Cardiac muscle cell (in vitro differentiated cells and primary cell): ENCODE measurements around the gene PIK3R6. TPM values are rescaled to one million over a fixed set of nuclear protein-coding genes. Genes with fewer than 3 reads are reported as not detected.
A peak's percentile ranks its signal among the peaks of the same experiment; 100 is the strongest.

Source experiments
- DNase-seq, 2 donors: peaks; one replicate each; pipeline versions ENCODE4 v3.0.0 to v3.0.0-alpha.2; 2010 to 2017; ENCODE audit warnings: low read depth in 1 of 2, low spot score in 1 of 2
- H3K27ac ChIP-seq: fragments of 200-600 bp; sonication (generic); 2 replicates; pipeline ENCODE4 v1.5.1; 2016
- H3K27me3 ChIP-seq: fragments of 200-600 bp; sonication (generic); 2 replicates; pipeline ENCODE4 v1.6.0; 2016; ENCODE audit warnings: control low read depth
- H3K36me3 ChIP-seq: fragments of 200-600 bp; sonication (generic); 2 replicates; pipeline ENCODE4 v1.5.1; 2016; ENCODE audit warnings: control low read depth
- H3K4me1 ChIP-seq: fragments of 200-600 bp; sonication (generic); 2 replicates; pipeline ENCODE4 v1.8.1; 2017; ENCODE audit warnings: low read depth, mild to moderate bottlenecking, mixed run types
- H3K4me3 ChIP-seq: fragments of 200-600 bp; sonication (generic); 2 replicates; pipeline ENCODE4 v1.5.1; 2016; ENCODE audit warnings: mild to moderate bottlenecking
- H3K9me3 ChIP-seq: fragments of 200-600 bp; sonication (generic); 2 replicates; pipeline ENCODE4 v1.5.1; 2017; ENCODE audit warnings: low read depth, mild to moderate bottlenecking, control low read depth
- polyA plus RNA-seq: library from polyadenylated mRNA; unstranded; fragments of >200 nt; fragmentation: Nextera tagmentation; extraction: Ambion mirVana; gene quantifications from 2 replicates; pipeline ENCODE4 v1.2.1, GENCODE V29; 2016
- total RNA-seq: library from RNA; depleted of rRNA; stranded (reverse); fragments of >200 nt; gene quantifications from 2 replicates; pipeline ENCODE4 v1.2.3, GENCODE V29; 2016
- TF ChIP-seq, protein P1 (sequence below): IDR thresholded peaks from 2 replicates; pipeline ENCODE4 v1.5.1; 2012; ENCODE audit warnings: low read depth, mild to moderate bottlenecking, low read length

PIK3R6 gene
- total and polyA plus RNA-seq, 2 experiments from 2014 or later, result 0.48 TPM; not detected in 1

DNA sequence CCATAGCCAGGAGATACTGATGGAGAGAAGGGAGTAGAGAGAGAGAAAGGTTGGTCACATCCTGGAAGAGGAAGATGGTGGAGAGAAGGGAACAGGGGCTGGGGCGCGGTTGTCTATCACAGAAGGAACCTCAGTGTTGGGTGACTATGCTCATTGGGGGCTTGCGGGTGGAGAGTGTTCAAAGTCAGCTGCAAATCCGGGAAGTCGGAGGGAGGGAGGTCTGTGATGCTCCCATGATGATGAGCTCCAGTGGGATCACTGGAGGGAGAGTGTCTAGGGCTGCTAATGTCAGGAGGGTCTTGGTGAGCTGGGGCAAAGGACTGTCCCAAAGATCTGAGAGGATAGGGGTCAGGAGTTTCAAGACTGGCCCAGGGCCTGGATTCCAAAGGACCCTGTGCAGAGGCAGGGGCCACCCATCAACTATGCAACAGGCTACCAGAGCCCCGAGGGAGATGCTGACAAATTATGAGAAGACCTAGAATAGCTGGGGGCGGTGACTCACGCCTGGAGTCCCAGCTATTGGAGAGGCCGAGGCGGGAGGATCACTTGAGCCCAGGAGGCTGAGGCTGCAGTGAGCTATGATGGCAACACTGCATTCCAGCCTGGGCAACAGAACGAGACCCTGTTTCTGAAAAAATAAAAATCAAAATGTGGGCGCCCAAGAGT, 111.8 kb downstream of the PIK3R6 start:
- Histone ChIP-seq H3K4me1 (no peaks in the 10 kb centered on the region), H3K27me3 (no peaks in the 10 kb centered on the region), H3K27ac (no peak overlapping the region), H3K4me3 (no peak overlapping the region), H3K9me3 (no peaks in the 10 kb centered on the region), H3K36me3 (no peaks in the 10 kb centered on the region)
- TF ChIP-seq, protein P1, sequence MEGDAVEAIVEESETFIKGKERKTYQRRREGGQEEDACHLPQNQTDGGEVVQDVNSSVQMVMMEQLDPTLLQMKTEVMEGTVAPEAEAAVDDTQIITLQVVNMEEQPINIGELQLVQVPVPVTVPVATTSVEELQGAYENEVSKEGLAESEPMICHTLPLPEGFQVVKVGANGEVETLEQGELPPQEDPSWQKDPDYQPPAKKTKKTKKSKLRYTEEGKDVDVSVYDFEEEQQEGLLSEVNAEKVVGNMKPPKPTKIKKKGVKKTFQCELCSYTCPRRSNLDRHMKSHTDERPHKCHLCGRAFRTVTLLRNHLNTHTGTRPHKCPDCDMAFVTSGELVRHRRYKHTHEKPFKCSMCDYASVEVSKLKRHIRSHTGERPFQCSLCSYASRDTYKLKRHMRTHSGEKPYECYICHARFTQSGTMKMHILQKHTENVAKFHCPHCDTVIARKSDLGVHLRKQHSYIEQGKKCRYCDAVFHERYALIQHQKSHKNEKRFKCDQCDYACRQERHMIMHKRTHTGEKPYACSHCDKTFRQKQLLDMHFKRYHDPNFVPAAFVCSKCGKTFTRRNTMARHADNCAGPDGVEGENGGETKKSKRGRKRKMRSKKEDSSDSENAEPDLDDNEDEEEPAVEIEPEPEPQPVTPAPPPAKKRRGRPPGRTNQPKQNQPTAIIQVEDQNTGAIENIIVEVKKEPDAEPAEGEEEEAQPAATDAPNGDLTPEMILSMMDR, result no peak
- DNase-seq, result no peak

DNA sequence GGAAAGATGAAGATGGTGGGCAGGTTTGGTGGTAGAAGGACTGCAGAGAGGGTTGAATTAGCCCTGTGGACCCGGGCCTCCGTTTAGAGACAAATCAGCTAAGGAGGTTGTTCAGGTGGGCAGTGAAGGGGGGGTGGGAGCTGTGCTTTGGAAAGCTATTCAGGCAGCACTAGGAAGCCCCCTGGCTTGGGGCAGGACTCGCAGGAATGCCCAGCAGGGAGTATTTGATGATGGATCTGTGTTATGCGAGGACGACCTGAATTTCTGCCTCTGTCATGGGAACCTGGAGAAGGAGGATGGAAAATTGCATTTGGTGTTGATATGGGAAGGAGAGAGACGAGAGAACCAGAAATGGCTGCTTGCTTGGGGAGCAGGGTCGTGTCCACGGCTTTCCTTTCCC, 112.6 kb downstream of the PIK3R6 start:
- H3K4me1 ChIP-seq, result no peaks in the 10 kb centered on the region
- H3K27ac ChIP-seq, result no peak overlapping the region
- no peaks in the 10 kb centered on the region for H3K36me3 ChIP-seq
- DNase-seq, result no peak
- no peaks in the 10 kb centered on the region for H3K9me3 ChIP-seq
- no peaks in the 10 kb centered on the region for H3K27me3 ChIP-seq
- TF ChIP-seq, protein P1, result no peak
- H3K4me3 ChIP-seq, result no peak overlapping the region

DNA sequence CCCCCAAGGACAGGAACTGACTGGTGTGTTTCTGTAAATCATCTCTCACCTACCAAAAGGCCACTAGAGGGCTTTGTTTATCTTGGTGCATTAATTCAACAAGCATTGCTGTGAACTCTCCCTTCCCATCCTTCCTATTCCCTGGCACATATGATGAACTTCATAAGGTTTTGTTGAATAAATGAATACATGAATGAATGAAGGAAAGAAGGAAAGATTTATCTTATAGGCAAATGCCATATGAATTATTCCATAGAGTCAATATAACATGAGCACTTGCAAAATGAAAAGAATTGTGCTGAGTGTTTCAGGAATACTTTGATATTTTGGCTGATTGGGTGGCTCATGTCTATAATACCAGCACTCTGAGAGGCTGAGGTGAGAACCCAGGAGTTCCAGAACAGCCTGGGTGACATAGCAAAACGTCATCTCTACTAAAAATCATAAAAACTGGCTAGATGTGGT, 113.5 kb downstream of the PIK3R6 start:
- Histone ChIP-seq H3K4me1 (no peaks in the 10 kb centered on the region), H3K4me3 (no peak overlapping the region), H3K36me3 (no peaks in the 10 kb centered on the region), H3K9me3 (no peaks in the 10 kb centered on the region), H3K27me3 (no peaks in the 10 kb centered on the region), H3K27ac (no peak overlapping the region)
- peak in 1 of 2 donors; percentile 45 for DNase-seq
- TF ChIP-seq, protein P1, result peak; percentile 53

DNA sequence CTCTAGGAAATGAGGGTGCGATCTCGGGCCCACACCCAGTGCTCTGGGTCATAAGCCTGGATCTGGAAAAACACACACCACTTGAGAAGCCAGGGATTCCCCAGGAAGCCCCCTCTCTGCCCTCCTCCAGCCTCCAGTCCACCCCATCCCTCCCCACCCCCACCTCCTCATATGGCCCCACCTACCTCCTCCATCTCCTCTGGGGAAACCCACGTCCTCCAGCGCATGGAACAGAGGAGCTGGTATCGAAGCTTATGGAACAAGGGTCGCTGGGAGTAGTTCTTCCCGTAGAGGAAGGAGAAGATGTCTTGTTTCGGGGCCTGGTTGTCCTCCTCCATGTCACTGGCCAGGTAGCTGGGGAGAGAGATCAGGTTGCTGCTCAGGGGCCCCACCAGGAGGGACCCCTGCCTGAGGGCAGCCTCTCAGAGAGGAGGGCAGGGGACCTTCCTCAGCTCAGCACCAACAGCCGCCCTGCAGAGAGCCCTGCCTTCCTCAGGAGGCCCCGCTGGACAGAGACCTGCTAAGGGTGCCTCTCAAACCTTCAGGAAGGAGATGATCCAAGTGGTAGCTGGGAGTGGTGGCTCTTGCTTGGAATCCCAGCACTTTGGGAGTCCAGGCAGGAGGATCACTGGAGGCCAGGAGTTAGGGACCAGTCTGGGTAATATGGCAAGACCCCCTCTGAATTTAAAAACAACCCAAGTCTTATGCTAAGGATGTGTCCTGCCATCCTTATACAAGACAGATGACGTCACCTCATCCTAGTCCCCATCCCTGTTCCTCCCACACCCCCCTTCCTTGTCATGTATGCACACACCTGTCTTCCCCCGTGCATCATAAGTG, 114.1 kb downstream of the PIK3R6 start:
- TF ChIP-seq, protein P1, result no peak
- H3K4me1 ChIP-seq, result no peaks in the 10 kb centered on the region
- no peaks in the 10 kb centered on the region for H3K27me3 ChIP-seq
- H3K9me3 ChIP-seq, result no peaks in the 10 kb centered on the region
- no peak for DNase-seq
- no peak overlapping the region for H3K27ac ChIP-seq
- H3K36me3 ChIP-seq, result no peaks in the 10 kb centered on the region
- H3K4me3 ChIP-seq, result no peak overlapping the region

Other genes starting within 250 kb of the PIK3R6 start
- gene MYH10, start 236.9 kb downstream of the PIK3R6 start, total RNA-seq, result 152 and 194 TPM in 2 replicates
- gene MYH10, start 236.9 kb downstream of the PIK3R6 start, polyA plus RNA-seq, result 147 and 159 TPM in 2 replicates
- not detected in 2 replicates for gene CCDC42, start 122.8 kb downstream of the PIK3R6 start, total RNA-seq
- not detected in 2 replicates for gene CCDC42, start 122.8 kb downstream of the PIK3R6 start, polyA plus RNA-seq
- not detected in 2 replicates for gene SPDYE4, start 109.1 kb downstream of the PIK3R6 start, total RNA-seq
- gene SPDYE4, start 109.1 kb downstream of the PIK3R6 start, polyA plus RNA-seq, result not detected in 2 replicates
- gene MFSD6L, start 68.3 kb downstream of the PIK3R6 start, total RNA-seq, result not detected in 2 replicates
- not detected in 2 replicates for gene MFSD6L, start 68.3 kb downstream of the PIK3R6 start, polyA plus RNA-seq
- 0.09 and 0.28 TPM in 2 replicates for gene PIK3R5, start 98.0 kb upstream of the PIK3R6 start, total RNA-seq
- gene PIK3R5, start 98.0 kb upstream of the PIK3R6 start, polyA plus RNA-seq, result 0.09 and 0.38 TPM in 2 replicates
- gene NTN1, start 153.8 kb upstream of the PIK3R6 start, total RNA-seq, result 0.21 and 0.60 TPM in 2 replicates
- 0.10 and 0.16 TPM in 2 replicates for gene NTN1, start 153.8 kb upstream of the PIK3R6 start, polyA plus RNA-seq